ENCODE data around the gene DCC.

DCC gene

GRCh38 chr18:52367953-52368742 lies 28.2 kb downstream of the DCC start:
- TF ChIP-seq CTCF (IDR thresholded peaks at IDR 0.05; ENCODE audit: low read depth, low read length), result no peak
- H3K4me3 ChIP-seq (ENCODE audit: low read depth, low read length), result no peak overlapping the region
- no peak for DNase-seq (ENCODE audit: low read depth, low spot score)
- in situ Hi-C loops (cut with HindIII; ENCODE audit: low sequenced_read_pairs), result no loop called here

GRCh38 chr18:52370841-52371240 lies 30.8 kb downstream of the DCC start:
- in situ Hi-C loops (cut with HindIII; ENCODE audit: low sequenced_read_pairs), result no loop called here
- no peak for TF ChIP-seq CTCF (IDR thresholded peaks at IDR 0.05; ENCODE audit: low read depth, low read length)
- no peak overlapping the region for H3K4me3 ChIP-seq (ENCODE audit: low read depth, low read length)
- no peak for DNase-seq (ENCODE audit: low read depth, low spot score)

GRCh38 chr18:52376104-52376503 lies 36.1 kb downstream of the DCC start:
- in situ Hi-C loops (cut with HindIII; ENCODE audit: low sequenced_read_pairs), result no loop called here
- DNase-seq (ENCODE audit: low read depth, low spot score), result no peak
- TF ChIP-seq CTCF (IDR thresholded peaks at IDR 0.05; ENCODE audit: low read depth, low read length), result no peak
- H3K4me3 ChIP-seq (ENCODE audit: low read depth, low read length), result no peak overlapping the region

GRCh38 chr18:52377094-52377493 lies 37.1 kb downstream of the DCC start:
- no peak for TF ChIP-seq CTCF (IDR thresholded peaks at IDR 0.05; ENCODE audit: low read depth, low read length)
- no peak overlapping the region for H3K4me3 ChIP-seq (ENCODE audit: low read depth, low read length)
- in situ Hi-C loops (cut with HindIII; ENCODE audit: low sequenced_read_pairs), result no loop called here
- no peak for DNase-seq (ENCODE audit: low read depth, low spot score)

- no peak for DNase-seq (ENCODE audit: low read depth, low spot score)
- H3K4me3 ChIP-seq (ENCODE audit: low read depth, low read length), result no peak overlapping the region
- in situ Hi-C loops (cut with HindIII; ENCODE audit: low sequenced_read_pairs), result no loop called here
- TF ChIP-seq CTCF (IDR thresholded peaks at IDR 0.05; ENCODE audit: low read depth, low read length), result no peak
Observed at GRCh38 chr18:52386306-52386705, 46.3 kb downstream of the DCC start.

- in situ Hi-C loops (cut with HindIII; ENCODE audit: low sequenced_read_pairs), result no loop called here
- H3K4me3 ChIP-seq (ENCODE audit: low read depth, low read length), result no peak overlapping the region
- no peak for DNase-seq (ENCODE audit: low read depth, low spot score)
- TF ChIP-seq CTCF (IDR thresholded peaks at IDR 0.05; ENCODE audit: low read depth, low read length), result no peak
Observed at GRCh38 chr18:52387175-52387574, 47.2 kb downstream of the DCC start.
